ENCODE measurements around the gene HMG20B. TPM values are rescaled to one million over a fixed set of nuclear protein-coding genes. Genes with fewer than 3 reads are reported as not detected.

The HMG20B gene
- polyA plus RNA-seq, 1 donor: 59.6 TPM

- DNase-seq: no peak
- no peak overlapping the region for H3K4me3 ChIP-seq (ENCODE audit: low read length)
- H3K9me3 ChIP-seq (ENCODE audit: control insufficient read depth, low read depth, low read length): peaks cover 8% of the 10 kb centered on the region
- no CpG with 5 or more reads among the region's 28 CpGs for WGBS (ENCODE audit: insufficient coverage, low lambda C conversion rate)
- peaks cover 3% of the 10 kb centered on the region for H3K27me3 ChIP-seq (ENCODE audit: control insufficient read depth, insufficient read depth, low read length)
- H3K4me1 ChIP-seq (ENCODE audit: control insufficient read depth, insufficient read depth, low read length): peaks cover 4% of the 10 kb centered on the region
- no peak overlapping the region for H3K27ac ChIP-seq (ENCODE audit: low read length)
- H3K36me3 ChIP-seq (ENCODE audit: control insufficient read depth, insufficient read depth, low read length): no peaks in the 10 kb centered on the region
Measured at GRCh38 chr19:3599776-3600187, 27.0 kb downstream of the HMG20B start.

DNA sequence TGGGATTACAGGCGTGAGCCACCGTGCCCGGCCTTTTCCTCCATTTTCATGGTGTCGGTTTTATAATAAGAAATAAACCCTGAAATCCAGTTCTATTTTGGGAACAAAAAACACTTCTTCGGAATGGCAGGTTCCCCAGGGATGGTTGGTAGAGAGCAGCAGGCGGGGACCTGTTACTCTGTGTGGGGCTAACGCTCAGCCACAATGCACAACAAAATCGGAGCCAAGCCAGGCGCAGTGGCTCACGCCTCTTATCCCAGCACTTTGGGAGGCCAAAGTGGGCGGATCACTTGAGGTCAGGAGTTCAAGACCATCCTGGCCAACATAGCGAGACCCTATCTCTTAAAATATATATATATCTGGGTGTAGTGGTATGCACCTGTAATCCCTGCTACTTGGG is 28.3 kb downstream of the HMG20B start:
- DNase-seq: no peak
- H3K27ac ChIP-seq (ENCODE audit: low read length): no peak overlapping the region
- no peaks in the 10 kb centered on the region for H3K36me3 ChIP-seq (ENCODE audit: control insufficient read depth, insufficient read depth, low read length)
- H3K4me3 ChIP-seq (ENCODE audit: low read length): no peak overlapping the region
- H3K4me1 ChIP-seq (ENCODE audit: control insufficient read depth, insufficient read depth, low read length): peaks cover 7% of the 10 kb centered on the region
- peaks cover 12% of the 10 kb centered on the region for H3K27me3 ChIP-seq (ENCODE audit: control insufficient read depth, insufficient read depth, low read length)
- WGBS (ENCODE audit: insufficient coverage, low lambda C conversion rate): no CpG with 5 or more reads among the region's 12 CpGs
- peaks cover 9% of the 10 kb centered on the region for H3K9me3 ChIP-seq (ENCODE audit: control insufficient read depth, low read depth, low read length)

- peaks cover 12% of the 10 kb centered on the region for H3K9me3 ChIP-seq (ENCODE audit: control insufficient read depth, low read depth, low read length)
- H3K4me1 ChIP-seq (ENCODE audit: control insufficient read depth, insufficient read depth, low read length): peaks cover 11% of the 10 kb centered on the region
- no peak overlapping the region for H3K27ac ChIP-seq (ENCODE audit: low read length)
- no peak for DNase-seq
- H3K4me3 ChIP-seq (ENCODE audit: low read length): no peak overlapping the region
- H3K27me3 ChIP-seq (ENCODE audit: control insufficient read depth, insufficient read depth, low read length): peaks cover 29% of the 10 kb centered on the region
- H3K36me3 ChIP-seq (ENCODE audit: control insufficient read depth, insufficient read depth, low read length): no peaks in the 10 kb centered on the region
- WGBS (ENCODE audit: insufficient coverage, low lambda C conversion rate): no CpG with 5 or more reads among the region's 23 CpGs
Measured at GRCh38 chr19:3603121-3603811, 30.5 kb downstream of the HMG20B start.

DNA sequence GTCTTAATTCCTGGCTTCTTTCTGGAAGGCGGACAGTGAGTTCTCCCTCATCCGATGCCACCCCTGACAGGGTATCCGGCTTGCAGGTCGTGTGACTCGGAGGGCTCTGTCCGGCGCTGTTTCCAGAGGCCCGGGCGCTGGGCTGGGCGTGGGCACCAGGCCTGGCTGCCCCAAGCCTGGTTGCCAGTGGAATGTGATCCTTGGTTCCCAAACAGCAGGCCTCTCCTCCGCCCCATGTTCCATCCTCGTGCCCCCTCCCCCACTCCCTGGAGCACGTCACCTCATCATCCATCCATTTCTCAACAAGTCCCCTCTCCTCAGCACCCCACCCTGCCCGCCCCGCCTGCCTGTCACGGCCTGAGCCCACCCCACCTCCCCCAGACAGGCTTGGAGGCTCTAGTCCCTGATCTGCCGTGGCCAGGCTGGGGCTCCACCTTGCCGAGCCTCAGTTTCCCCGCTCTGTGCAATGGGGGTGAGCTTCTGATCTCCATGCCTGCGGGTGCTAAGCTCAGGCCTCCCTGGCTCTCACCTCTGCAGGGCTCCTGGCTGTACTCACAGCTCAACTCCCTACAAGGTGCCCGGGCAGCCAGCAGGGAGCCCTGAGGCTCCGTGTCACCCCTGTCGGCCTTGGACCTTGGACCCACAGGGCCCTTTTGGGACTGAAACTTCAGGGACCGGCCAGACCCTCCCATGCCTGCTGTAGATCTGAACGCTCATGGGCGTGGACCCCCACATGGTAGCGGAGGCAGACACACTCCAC is 31.7 kb downstream of the HMG20B start:
- peaks cover 29% of the 10 kb centered on the region for H3K27me3 ChIP-seq (ENCODE audit: control insufficient read depth, insufficient read depth, low read length)
- H3K4me1 ChIP-seq (ENCODE audit: control insufficient read depth, insufficient read depth, low read length): peaks cover 11% of the 10 kb centered on the region
- no peak for DNase-seq
- no peak overlapping the region for H3K27ac ChIP-seq (ENCODE audit: low read length)
- H3K4me3 ChIP-seq (ENCODE audit: low read length): no peak overlapping the region
- peaks cover 12% of the 10 kb centered on the region for H3K9me3 ChIP-seq (ENCODE audit: control insufficient read depth, low read depth, low read length)
- H3K36me3 ChIP-seq (ENCODE audit: control insufficient read depth, insufficient read depth, low read length): no peaks in the 10 kb centered on the region
- WGBS (ENCODE audit: insufficient coverage, low lambda C conversion rate): no CpG with 5 or more reads among the region's 27 CpGs

GRCh38 chr19:3604987-3605343 is 32.2 kb downstream of the HMG20B start:
- Histone ChIP-seq H3K27me3 (ENCODE audit: control insufficient read depth, insufficient read depth, low read length) (peaks cover 29% of the 10 kb centered on the region), H3K4me1 (ENCODE audit: control insufficient read depth, insufficient read depth, low read length) (peaks cover 11% of the 10 kb centered on the region), H3K9me3 (ENCODE audit: control insufficient read depth, low read depth, low read length) (peaks cover 13% of the 10 kb centered on the region), H3K4me3 (ENCODE audit: low read length) (no peak overlapping the region), H3K36me3 (ENCODE audit: control insufficient read depth, insufficient read depth, low read length) (no peaks in the 10 kb centered on the region), H3K27ac (ENCODE audit: low read length) (no peak overlapping the region)
- DNase-seq: no peak
- WGBS (ENCODE audit: insufficient coverage, low lambda C conversion rate): no CpG with 5 or more reads among the region's 11 CpGs

- no peak for DNase-seq
- WGBS (ENCODE audit: insufficient coverage, low lambda C conversion rate): no CpG with 5 or more reads among the region's 3 CpGs
- no peak overlapping the region for H3K27ac ChIP-seq (ENCODE audit: low read length)
Measured at GRCh38 chr19:3605361-3605760, 32.6 kb downstream of the HMG20B start.

GRCh38 chr19:3605770-3606169 is 33.0 kb downstream of the HMG20B start:
- Histone ChIP-seq H3K4me1 (ENCODE audit: control insufficient read depth, insufficient read depth, low read length) (peaks cover 11% of the 10 kb centered on the region), H3K36me3 (ENCODE audit: control insufficient read depth, insufficient read depth, low read length) (no peaks in the 10 kb centered on the region), H3K4me3 (ENCODE audit: low read length) (no peak overlapping the region), H3K9me3 (ENCODE audit: control insufficient read depth, low read depth, low read length) (peaks cover 9% of the 10 kb centered on the region), H3K27me3 (ENCODE audit: control insufficient read depth, insufficient read depth, low read length) (peaks cover 29% of the 10 kb centered on the region), H3K27ac (ENCODE audit: low read length) (no peak overlapping the region)
- no CpG with 5 or more reads among the region's 5 CpGs for WGBS (ENCODE audit: insufficient coverage, low lambda C conversion rate)
- DNase-seq: no peak

More at GRCh38 chr19:3605361-3605760, 32.6 kb downstream of the HMG20B start:
- H3K36me3 ChIP-seq (ENCODE audit: control insufficient read depth, insufficient read depth, low read length): no peaks in the 10 kb centered on the region
- peaks cover 10% of the 10 kb centered on the region for H3K9me3 ChIP-seq (ENCODE audit: control insufficient read depth, low read depth, low read length)
- no peak overlapping the region for H3K4me3 ChIP-seq (ENCODE audit: low read length)
- H3K27me3 ChIP-seq (ENCODE audit: control insufficient read depth, insufficient read depth, low read length): peaks cover 29% of the 10 kb centered on the region
- peaks cover 11% of the 10 kb centered on the region for H3K4me1 ChIP-seq (ENCODE audit: control insufficient read depth, insufficient read depth, low read length)

DNA sequence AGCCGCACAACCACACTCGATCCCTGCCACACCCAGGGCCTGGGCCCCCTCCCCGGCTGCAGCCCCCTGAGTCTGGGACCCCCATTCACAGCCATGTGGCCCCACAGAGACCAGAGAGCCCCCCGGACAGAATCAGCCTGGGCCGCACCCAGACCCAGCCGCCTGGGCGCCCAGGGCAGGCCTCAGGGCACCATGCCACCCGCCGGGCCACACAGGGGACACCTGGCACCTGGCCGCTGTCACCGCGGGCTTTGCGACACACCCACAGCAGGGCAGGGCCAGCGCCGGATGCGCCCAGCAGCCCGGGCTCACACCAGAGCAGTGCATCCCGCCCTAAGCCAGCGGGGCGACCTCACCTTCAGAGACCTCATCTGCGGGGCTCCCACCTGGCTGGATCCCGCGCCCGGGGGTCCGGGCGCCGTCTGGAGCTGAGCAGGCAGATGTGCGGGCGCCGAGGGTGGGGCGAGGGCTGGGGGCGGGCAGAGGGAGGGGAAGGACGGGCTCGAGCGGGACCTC is 33.5 kb downstream of the HMG20B start:
- H3K4me3 ChIP-seq (ENCODE audit: low read length): peak overlapping the region; percentile 10
- peaks cover 29% of the 10 kb centered on the region for H3K27me3 ChIP-seq (ENCODE audit: control insufficient read depth, insufficient read depth, low read length)
- peaks cover 4% of the 10 kb centered on the region for H3K36me3 ChIP-seq (ENCODE audit: control insufficient read depth, insufficient read depth, low read length)
- no CpG with 5 or more reads among the region's 35 CpGs for WGBS (ENCODE audit: insufficient coverage, low lambda C conversion rate)
- H3K9me3 ChIP-seq (ENCODE audit: control insufficient read depth, low read depth, low read length): peaks cover 9% of the 10 kb centered on the region
- no peak overlapping the region for H3K27ac ChIP-seq (ENCODE audit: low read length)
- no peak for DNase-seq
- H3K4me1 ChIP-seq (ENCODE audit: control insufficient read depth, insufficient read depth, low read length): peaks cover 11% of the 10 kb centered on the region

GRCh38 chr19:3606690-3607289 is 34.0 kb downstream of the HMG20B start, which contains the start of gene TBXA2R:
Gene TBXA2R, minus strand, starts transcription at chr19:3606875. Its CDS starts 6,241 bp downstream, at chr19:3600634.
- no CpG with 5 or more reads among the region's 46 CpGs for WGBS (ENCODE audit: insufficient coverage, low lambda C conversion rate)
- peaks cover 11% of the 10 kb centered on the region for H3K4me1 ChIP-seq (ENCODE audit: control insufficient read depth, insufficient read depth, low read length)
- DNase-seq: no peak
- H3K36me3 ChIP-seq (ENCODE audit: control insufficient read depth, insufficient read depth, low read length): peaks cover 10% of the 10 kb centered on the region
- H3K4me3 ChIP-seq (ENCODE audit: low read length): peak within 1 kb of the TSS; percentile 23
- peaks cover 29% of the 10 kb centered on the region for H3K27me3 ChIP-seq (ENCODE audit: control insufficient read depth, insufficient read depth, low read length)
- peaks cover 15% of the 10 kb centered on the region for H3K9me3 ChIP-seq (ENCODE audit: control insufficient read depth, low read depth, low read length)
- peak within 1 kb of the TSS; percentile 23 for H3K27ac ChIP-seq (ENCODE audit: low read length)

GRCh38 chr19:3607303-3608078 is 34.7 kb downstream of the HMG20B start:
- 20% methylated on average over 1 of the region's 22 CpGs for WGBS (ENCODE audit: insufficient coverage, low lambda C conversion rate)
- peaks cover 29% of the 10 kb centered on the region for H3K27me3 ChIP-seq (ENCODE audit: control insufficient read depth, insufficient read depth, low read length)
- peaks cover 21% of the 10 kb centered on the region for H3K9me3 ChIP-seq (ENCODE audit: control insufficient read depth, low read depth, low read length)
- H3K4me3 ChIP-seq (ENCODE audit: low read length): peak overlapping the region; percentile 23
- no peak for DNase-seq
- H3K4me1 ChIP-seq (ENCODE audit: control insufficient read depth, insufficient read depth, low read length): peaks cover 11% of the 10 kb centered on the region
- peaks cover 17% of the 10 kb centered on the region for H3K36me3 ChIP-seq (ENCODE audit: control insufficient read depth, insufficient read depth, low read length)
- H3K27ac ChIP-seq (ENCODE audit: low read length): peak overlapping the region; percentile 23
